Peyer's patch (tissue), 4 donors: ENCODE measurements around the gene ING3. TPM values are rescaled to one million over a fixed set of nuclear protein-coding genes. Genes with fewer than 3 reads are reported as not detected.

ENCODE experiments used
- DNase-seq, 3 donors: peaks; one replicate each; pipeline ENCODE4 v3.0.0-alpha.2; 2017 to 2019
- H3K27ac ChIP-seq, 4 donors: fragments of 200-600 bp; sonication (generic); one replicate each; pipeline ENCODE4 v1.5.1; 2016 to 2019
- H3K27me3 ChIP-seq, 2 donors: fragments of 200-600 bp; sonication (generic); one replicate each; pipeline ENCODE4 v1.5.1; 2019
- H3K36me3 ChIP-seq, 3 donors: fragments of 200-600 bp; sonication (generic); one replicate each; pipeline ENCODE4 v1.5.1; 2016 to 2019
- H3K4me1 ChIP-seq, 4 donors: fragments of 200-600 bp; sonication (generic); one replicate each; pipeline ENCODE4 v1.5.1; 2016 to 2019
- H3K4me3 ChIP-seq, 4 donors: fragments of 200-600 bp; sonication (generic); 1 replicate in 3 of 4; 2 replicates in 1 of 4; pipeline ENCODE4 v1.5.1; 2016 to 2019; ENCODE audit warnings: mild to moderate bottlenecking in 1 of 4
- H3K9me3 ChIP-seq, 4 donors: fragments of 200-600 bp; sonication (generic); one replicate each; pipeline ENCODE4 v1.5.1; 2016 to 2019; ENCODE audit warnings: mild to moderate bottlenecking in 1 of 4
- CTCF ChIP-seq, 6 experiments: fragments of 450-650 bp in 4 of 6; fragments of 200-600 bp in 2 of 6; sonication (generic) in 1 of 6; IDR thresholded peaks; one replicate each; pipeline ENCODE4 v1.5.1; 2017 to 2019; ENCODE audit warnings: antibody characterized with exemption in 6 of 6, mild to moderate bottlenecking in 3 of 6, moderate library complexity in 1 of 6
- POLR2A ChIP-seq, 2 donors: fragments of 450-650 bp; IDR thresholded peaks; one replicate each; pipeline ENCODE4 v1.5.1; 2017; ENCODE audit warnings: antibody characterized with exemption in 2 of 2, mild to moderate bottlenecking in 2 of 2, moderate library complexity in 2 of 2
- small RNA-seq, 2 donors: library from RNA; depleted of rRNA; stranded (forward); fragments of <200 nt; gene quantifications; one replicate each; pipeline ENCODE3, GENCODE V24; 2016
- total RNA-seq, 4 donors: library from RNA; depleted of rRNA; stranded (reverse); fragments of >200 nt; gene quantifications; one replicate each; pipeline ENCODE4 v1.1.0, GENCODE V29; 2016

Gene ING3
- total RNA-seq, 4 donors from 2014 or later = 17.9 to 24.8 (median 22.7) TPM

DNA sequence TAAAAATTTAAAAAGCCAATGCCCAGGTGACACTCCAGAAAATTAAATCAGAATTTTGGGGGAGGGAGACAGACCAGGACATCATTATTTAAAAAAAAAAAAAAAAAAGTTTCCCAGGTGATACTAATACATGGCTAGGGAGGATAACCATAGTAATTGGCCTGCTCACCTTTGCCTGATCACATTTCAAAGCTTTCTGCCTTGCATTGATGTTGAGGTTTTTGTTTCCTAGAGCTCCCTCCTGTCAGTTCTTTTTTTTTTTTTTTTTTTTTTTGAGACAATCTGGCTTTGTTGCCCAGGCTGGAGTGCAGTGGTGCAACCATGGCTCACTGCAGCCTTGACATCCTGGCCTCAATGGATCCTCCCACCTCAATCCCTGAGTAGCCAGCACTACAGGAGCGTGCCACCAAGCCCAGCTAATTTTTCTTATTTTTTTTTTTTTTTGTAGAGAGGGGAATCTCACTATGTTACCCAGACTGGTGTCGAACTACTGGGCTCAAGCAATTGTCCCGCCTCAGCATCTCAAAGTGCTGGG, 76.1 kb downstream of the ING3 start:
- Histone ChIP-seq H3K4me1 (peaks cover 0 to 11% (median 0%) of the 10 kb centered on the region in 4 donors), H3K27me3 (no peaks in the 10 kb centered on the region), H3K4me3 (no peak overlapping the region), H3K27ac (no peak overlapping the region), H3K36me3 (no peaks in the 10 kb centered on the region), H3K9me3 (no peaks in the 10 kb centered on the region)
- DNase-seq = no peak
- TF ChIP-seq POLR2A (IDR thresholded peaks at IDR 0.05) = no peak
- no peak for TF ChIP-seq CTCF (IDR thresholded peaks at IDR 0.05)

Small RNA genes within 50 kb of the gene (small RNA-seq; reads per million reads assigned to genes)
- 0 reads per million in 2 donors for gene RNA5SP240

Other genes with a start within 250 kb of the ING3 start
- 100 to 1,000 TPM in 2 of 4 donors, 10 to 100 TPM in 2; 13.2 to 103 (median 84.6) TPM for gene TSPAN12, start 92.6 kb upstream of the ING3 start, total RNA-seq
- gene CPED1, start 37.9 kb downstream of the ING3 start, total RNA-seq = 10 to 100 TPM in 2 of 4 donors, 1 to 10 TPM in 2; 4.4 to 50.3 (median 8.5) TPM